OCI-LY1 (cell line): ENCODE results near the gene MMP11.

Source experiments
- EZH2 ChIP-seq: fragments of 200-600 bp; sonication (generic), shearing (Covaris generic); IDR thresholded peaks from 2 replicates; pipeline ENCODE4 v1.8.0; 2017; ENCODE audit warnings: borderline replicate concordance, mixed run types, mild to moderate bottlenecking, antibody characterized with exemption, low read length, moderate library complexity, mixed read lengths
- TF ChIP-seq, protein P1 (sequence below): fragments of 200-600 bp; sonication (generic), shearing (Covaris generic); IDR thresholded peaks from 2 replicates; pipeline ENCODE4 v1.5.1; 2017; ENCODE audit warnings: mild to moderate bottlenecking, antibody characterized with exemption, low read length, moderate library complexity, mixed read lengths

DNA sequence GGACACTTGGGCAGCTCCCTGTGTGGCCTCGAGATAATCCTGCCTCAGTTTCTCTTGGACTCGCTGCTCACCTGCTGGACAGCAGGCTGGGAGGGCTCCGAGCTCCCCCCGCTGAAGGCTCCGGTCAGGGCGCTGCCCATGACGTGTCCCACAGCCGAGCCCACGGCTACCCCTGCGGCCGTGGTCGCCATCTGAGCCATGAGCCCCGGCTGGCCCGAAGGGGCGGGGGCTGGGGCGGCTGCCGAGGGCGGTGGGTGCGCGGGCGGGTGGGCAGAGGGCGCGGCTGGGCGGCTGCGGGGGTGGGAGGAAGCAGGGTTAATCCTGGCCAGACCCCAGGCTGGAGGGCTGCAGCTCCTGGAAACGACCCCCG, 5.4 kb upstream of the MMP11 start:
- TF ChIP-seq, protein P1, sequence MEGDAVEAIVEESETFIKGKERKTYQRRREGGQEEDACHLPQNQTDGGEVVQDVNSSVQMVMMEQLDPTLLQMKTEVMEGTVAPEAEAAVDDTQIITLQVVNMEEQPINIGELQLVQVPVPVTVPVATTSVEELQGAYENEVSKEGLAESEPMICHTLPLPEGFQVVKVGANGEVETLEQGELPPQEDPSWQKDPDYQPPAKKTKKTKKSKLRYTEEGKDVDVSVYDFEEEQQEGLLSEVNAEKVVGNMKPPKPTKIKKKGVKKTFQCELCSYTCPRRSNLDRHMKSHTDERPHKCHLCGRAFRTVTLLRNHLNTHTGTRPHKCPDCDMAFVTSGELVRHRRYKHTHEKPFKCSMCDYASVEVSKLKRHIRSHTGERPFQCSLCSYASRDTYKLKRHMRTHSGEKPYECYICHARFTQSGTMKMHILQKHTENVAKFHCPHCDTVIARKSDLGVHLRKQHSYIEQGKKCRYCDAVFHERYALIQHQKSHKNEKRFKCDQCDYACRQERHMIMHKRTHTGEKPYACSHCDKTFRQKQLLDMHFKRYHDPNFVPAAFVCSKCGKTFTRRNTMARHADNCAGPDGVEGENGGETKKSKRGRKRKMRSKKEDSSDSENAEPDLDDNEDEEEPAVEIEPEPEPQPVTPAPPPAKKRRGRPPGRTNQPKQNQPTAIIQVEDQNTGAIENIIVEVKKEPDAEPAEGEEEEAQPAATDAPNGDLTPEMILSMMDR: no peak
- TF ChIP-seq EZH2: no peak
